ENCODE measurements around the gene PDLIM3.
A peak's percentile ranks its signal among the peaks of the same experiment; 100 is the strongest.
"Not testable (repeated sequence)": the region's sequence is repeated elsewhere in the genome, so short reads cannot be mapped to it uniquely, and the experiment has no call there.

Gene PDLIM3

DNA sequence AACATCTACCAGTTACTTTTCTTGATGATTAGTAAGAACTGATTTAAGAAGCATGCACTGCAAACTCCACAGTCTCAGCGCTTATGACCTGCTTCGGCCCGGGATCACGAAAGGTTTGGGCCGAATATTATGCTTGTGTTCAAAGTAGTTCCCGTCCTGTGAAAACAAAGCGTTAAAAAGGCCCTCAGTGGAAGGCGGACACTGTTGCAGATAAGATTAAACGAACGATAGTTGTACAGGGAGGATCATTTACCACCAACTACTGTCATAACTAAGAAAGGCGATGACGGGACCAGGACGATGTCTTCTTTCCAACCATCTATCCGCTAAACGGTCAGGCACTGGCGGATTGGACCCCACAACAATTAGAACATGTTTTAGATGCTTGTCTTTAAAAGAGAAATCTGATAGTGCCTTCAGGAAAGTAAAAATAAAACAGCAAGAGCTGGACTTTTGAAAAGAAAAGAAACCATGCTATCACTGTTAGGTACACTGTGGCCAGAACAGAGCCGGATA, 21.1 kb downstream of the PDLIM3 start:
- TF ChIP-seq POLR2AphosphoS5 (IDR thresholded peaks at IDR 0.05; ENCODE audit: low read depth, low read length) (no peak), TAF1 (IDR thresholded peaks at IDR 0.05; ENCODE audit: borderline replicate concordance, low read depth, low read length) (no peak), POLR2A (IDR thresholded peaks at IDR 0.05; ENCODE audit: low read depth, low read length) (no peak)
- DNase-seq (ENCODE audit: insufficient read length) (no peak), FAIRE-seq (no peak)

DNA sequence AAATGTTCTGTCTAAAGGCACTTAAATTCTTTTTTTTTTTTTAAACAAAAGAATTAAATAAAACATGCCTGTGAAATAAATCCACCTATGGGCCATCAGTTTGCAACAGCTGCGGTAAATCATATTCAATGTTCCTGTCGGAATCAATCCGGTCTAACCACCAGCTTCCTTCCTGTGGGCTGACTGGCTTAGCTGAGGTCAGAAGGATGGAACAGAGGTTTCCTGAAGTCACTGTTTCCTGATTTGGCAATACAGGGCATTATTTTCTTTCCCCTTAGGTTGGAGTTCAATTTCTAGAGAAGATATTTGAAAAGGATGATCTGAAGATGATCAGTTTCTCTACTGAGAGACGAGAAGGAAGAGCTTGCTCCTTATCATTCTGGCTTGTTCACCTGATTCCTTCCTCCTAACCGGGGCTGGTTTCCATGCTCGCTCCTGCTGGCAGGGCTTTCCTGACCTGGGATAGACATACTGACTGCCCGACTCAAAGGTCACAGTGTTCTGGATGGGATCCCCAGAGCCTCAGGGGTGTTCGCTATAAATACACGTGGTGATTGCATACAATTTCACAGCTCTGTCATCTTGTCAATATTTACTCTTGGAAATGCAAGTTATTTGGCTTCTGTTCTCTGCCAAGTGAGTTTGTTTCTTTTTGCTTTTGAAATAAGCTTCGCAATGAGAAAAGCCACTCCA, 21.7 kb downstream of the PDLIM3 start:
- TF ChIP-seq TAF1 (IDR thresholded peaks at IDR 0.05; ENCODE audit: borderline replicate concordance, low read depth, low read length) (no peak), POLR2AphosphoS5 (IDR thresholded peaks at IDR 0.05; ENCODE audit: low read depth, low read length) (no peak), POLR2A (IDR thresholded peaks at IDR 0.05; ENCODE audit: low read depth, low read length) (no peak)
- peak; percentile 76 for FAIRE-seq
- no peak for DNase-seq (ENCODE audit: insufficient read length)

DNA sequence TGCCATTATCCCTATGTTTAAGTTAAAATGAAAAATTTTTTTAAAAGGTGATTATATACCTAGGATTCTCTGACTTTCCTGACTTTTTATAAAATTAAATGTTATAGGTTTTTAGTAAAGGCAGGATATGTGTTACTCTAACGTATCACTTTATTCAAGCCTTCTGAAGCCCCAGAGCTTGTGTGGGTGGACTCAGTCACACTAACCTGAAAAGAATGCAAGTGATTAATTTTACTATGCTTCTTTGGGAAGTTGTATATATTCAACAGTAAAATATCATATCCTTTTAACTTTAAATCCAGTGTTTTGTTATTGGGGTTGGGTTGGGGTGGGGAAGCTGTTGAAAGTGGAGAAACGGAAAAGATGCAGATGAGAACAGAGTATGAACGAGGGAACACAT, 22.8 kb downstream of the PDLIM3 start:
- DNase-seq (ENCODE audit: insufficient read length): no peak
- TF ChIP-seq POLR2AphosphoS5 (IDR thresholded peaks at IDR 0.05; ENCODE audit: low read depth, low read length) (no peak), TAF1 (IDR thresholded peaks at IDR 0.05; ENCODE audit: borderline replicate concordance, low read depth, low read length) (no peak), POLR2A (IDR thresholded peaks at IDR 0.05; ENCODE audit: low read depth, low read length) (no peak)
- FAIRE-seq: no peak

DNA sequence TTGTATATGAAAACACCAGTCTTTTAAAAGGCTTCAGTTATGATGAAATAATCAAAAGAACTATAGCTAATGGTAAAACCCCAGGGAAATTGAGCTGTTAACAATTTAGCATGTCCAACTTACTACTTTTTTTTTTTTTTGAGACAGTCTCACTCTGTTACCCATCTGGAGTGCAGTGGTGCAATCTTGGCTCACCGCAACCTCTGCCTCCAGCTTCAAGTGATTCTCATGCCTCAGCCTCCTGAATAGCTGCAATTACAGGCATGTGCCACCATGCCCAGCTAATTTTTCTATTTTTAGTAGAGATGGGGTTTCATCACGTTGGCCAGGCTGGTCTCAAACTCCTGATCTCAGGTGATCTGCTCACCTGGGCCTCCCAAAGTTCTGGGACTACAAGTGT, 24.1 kb downstream of the PDLIM3 start:
- not testable (repeated sequence) for FAIRE-seq; DNase-seq (ENCODE audit: insufficient read length)

DNA sequence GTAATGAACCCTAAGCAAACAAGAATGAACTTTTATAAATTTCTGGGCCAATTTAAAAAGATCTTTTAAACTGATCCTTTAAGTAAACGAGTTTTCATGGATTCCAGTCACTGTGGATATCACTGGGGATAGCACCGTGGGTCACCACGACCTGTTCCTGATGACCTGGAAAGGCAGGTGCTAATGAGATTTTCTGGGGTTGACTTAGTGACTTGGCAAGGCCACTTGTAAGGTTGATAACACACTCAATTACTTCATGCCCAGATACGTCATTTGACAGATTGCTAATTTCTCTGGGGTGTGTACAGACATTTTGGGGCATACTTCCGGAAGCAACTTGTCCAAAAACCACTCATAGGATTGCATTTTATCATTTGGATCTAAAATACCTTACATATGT, 24.5 kb downstream of the PDLIM3 start:
- FAIRE-seq (no peak), DNase-seq (ENCODE audit: insufficient read length) (no peak)
- no peak for TF ChIP-seq POLR2AphosphoS5 (IDR thresholded peaks at IDR 0.05; ENCODE audit: low read depth, low read length)
- TF ChIP-seq TAF1 (IDR thresholded peaks at IDR 0.05; ENCODE audit: borderline replicate concordance, low read depth, low read length): no peak
- TF ChIP-seq POLR2A (IDR thresholded peaks at IDR 0.05; ENCODE audit: low read depth, low read length): no peak

DNA sequence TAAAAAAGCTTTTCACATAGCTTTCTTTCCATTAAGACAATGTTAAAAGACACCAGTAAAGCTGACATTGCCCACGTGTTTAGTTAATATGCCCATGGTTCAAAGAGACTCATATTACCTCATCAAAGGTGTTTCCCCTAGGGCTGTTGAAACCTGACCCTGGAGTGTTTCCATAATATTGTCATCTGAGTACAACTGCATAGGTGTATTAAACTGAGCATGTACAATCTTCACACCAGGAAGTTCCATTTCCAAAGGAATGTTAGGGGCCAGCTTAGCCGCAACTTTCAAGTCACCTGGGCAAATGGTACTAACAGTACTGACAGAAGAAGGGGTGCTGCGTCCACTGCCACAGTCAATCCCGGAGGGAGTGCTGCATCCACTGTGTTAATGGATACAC, 27.1 kb downstream of the PDLIM3 start:
- no peak for TF ChIP-seq POLR2A (IDR thresholded peaks at IDR 0.05; ENCODE audit: low read depth, low read length)
- no peak for TF ChIP-seq TAF1 (IDR thresholded peaks at IDR 0.05; ENCODE audit: borderline replicate concordance, low read depth, low read length)
- no peak for TF ChIP-seq POLR2AphosphoS5 (IDR thresholded peaks at IDR 0.05; ENCODE audit: low read depth, low read length)
- DNase-seq (ENCODE audit: insufficient read length): no peak
- peak; percentile 65 for FAIRE-seq

DNA sequence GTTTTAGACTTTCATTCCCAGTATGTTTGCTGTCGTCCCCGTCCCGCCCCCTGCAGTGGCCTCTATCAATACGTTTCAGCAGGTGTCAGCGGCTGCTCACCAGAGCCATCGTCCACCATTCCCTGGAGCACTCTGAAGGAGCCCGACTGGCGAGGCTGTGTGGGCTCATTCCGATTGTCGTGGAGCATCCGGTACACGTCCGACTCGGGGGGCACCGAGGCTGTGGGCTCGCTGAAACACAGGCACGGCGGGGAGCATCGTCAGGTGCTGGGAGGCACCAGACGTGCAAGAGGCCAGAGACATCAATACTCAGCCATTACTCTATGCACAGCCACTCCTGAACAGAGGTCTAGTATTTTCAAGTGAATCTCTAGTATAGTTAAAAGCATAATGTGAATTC, 28.9 kb downstream of the PDLIM3 start:
- no peak for FAIRE-seq
- DNase-seq (ENCODE audit: insufficient read length): no peak
- TF ChIP-seq TAF1 (IDR thresholded peaks at IDR 0.05; ENCODE audit: borderline replicate concordance, low read depth, low read length): no peak
- no peak for TF ChIP-seq POLR2A (IDR thresholded peaks at IDR 0.05; ENCODE audit: low read depth, low read length)
- TF ChIP-seq POLR2AphosphoS5 (IDR thresholded peaks at IDR 0.05; ENCODE audit: low read depth, low read length): no peak

DNA sequence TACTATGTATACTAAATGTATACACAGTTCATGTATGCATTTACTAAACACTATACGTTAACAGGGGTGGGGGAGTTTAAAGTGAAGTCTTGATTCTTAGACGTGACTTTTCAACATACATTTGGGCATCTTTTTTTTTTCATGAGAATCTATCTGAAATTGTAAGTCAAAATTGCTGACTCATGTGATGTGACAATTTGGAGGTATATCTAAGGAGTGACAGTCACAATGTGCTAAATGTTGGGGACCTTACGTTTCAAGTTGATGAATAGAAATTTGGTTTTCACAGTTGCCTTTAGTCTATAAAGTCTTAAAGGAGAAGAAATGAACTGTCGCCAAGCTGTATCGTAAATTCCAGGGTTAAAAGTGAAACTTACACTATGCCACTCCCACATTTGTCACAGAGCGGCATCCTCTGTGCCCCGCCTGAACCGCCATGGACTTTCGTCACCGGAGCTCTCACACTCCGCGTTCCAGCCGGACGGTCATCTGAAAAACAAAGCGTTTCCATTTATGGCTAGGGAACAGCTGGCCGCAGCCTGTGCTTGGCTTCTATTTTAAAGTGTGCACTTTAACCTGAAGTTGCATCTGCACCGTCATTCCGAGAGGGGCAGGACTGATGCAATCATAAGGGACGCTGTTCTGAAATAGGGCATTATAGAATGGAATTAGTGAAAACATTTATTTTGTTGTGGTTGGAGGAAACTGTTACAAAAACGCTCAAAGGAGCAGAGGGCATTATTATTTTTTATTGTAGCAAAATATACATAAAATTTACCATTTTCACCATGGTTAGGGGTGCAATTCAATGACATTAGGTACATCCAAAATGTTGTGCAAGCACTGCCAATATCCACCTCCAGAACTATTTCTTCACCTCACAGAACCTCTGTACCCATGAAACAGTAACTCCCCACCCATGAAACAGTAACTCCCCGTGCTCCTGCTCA, 30.9 kb downstream of the PDLIM3 start:
- TF ChIP-seq TAF1 (IDR thresholded peaks at IDR 0.05; ENCODE audit: borderline replicate concordance, low read depth, low read length) (no peak), POLR2A (IDR thresholded peaks at IDR 0.05; ENCODE audit: low read depth, low read length) (no peak), POLR2AphosphoS5 (IDR thresholded peaks at IDR 0.05; ENCODE audit: low read depth, low read length) (no peak)
- DNase-seq (ENCODE audit: insufficient read length) (no peak), FAIRE-seq (no peak)

DNA sequence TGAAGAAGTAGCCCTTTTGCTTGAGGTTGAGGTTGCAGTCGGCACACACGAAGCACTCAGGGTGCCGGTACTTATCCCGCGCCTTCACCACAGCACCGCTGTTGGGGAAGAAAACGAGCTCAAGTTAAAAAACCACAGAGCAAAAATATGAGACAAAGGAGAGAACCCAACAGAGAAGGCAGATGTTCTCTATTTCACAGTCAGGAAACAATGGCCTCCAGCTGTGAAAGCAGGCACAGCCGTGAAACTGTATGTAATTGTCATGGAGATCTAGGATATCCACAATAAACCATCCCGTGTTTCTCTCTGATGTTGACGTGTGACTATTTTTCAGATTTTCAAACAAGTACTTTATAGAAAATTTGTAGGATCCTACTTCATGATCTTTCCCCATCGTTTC, 32.9 kb downstream of the PDLIM3 start:
- TF ChIP-seq TAF1 (IDR thresholded peaks at IDR 0.05; ENCODE audit: borderline replicate concordance, low read depth, low read length): no peak
- TF ChIP-seq POLR2AphosphoS5 (IDR thresholded peaks at IDR 0.05; ENCODE audit: low read depth, low read length): no peak
- TF ChIP-seq POLR2A (IDR thresholded peaks at IDR 0.05; ENCODE audit: low read depth, low read length): no peak
- DNase-seq (ENCODE audit: insufficient read length): no peak
- FAIRE-seq: no peak

- DNase-seq (ENCODE audit: insufficient read length) (no peak), FAIRE-seq (no peak)
- TF ChIP-seq POLR2AphosphoS5 (IDR thresholded peaks at IDR 0.05; ENCODE audit: low read depth, low read length) (no peak), POLR2A (IDR thresholded peaks at IDR 0.05; ENCODE audit: low read depth, low read length) (no peak), TAF1 (IDR thresholded peaks at IDR 0.05; ENCODE audit: borderline replicate concordance, low read depth, low read length) (no peak)
Measured at GRCh38 chr4:185500576-185500975, 34.7 kb downstream of the PDLIM3 start.

DNA sequence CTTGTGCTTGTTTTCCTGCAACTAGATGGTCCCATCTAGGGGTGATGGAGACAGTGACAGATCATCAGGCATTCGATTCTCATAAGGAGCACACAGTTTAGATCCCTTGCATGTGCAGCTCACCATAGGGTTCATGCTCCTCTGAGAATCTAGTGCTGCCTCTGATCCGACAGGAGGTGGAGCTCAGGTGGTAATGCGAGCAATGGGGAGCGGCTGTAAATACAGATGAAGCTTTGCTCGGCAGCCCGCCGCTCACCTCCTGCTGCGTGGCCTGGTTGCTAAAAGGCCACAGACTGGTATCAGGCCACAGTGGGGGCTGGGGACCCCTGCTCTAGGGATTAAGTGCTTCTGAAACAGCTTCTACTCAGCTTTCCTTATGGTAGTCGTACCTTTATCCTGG, 35.3 kb downstream of the PDLIM3 start:
- no peak for FAIRE-seq
- no peak for TF ChIP-seq TAF1 (IDR thresholded peaks at IDR 0.05; ENCODE audit: borderline replicate concordance, low read depth, low read length)
- no peak for TF ChIP-seq POLR2AphosphoS5 (IDR thresholded peaks at IDR 0.05; ENCODE audit: low read depth, low read length)
- DNase-seq (ENCODE audit: insufficient read length): no peak

- TF ChIP-seq POLR2AphosphoS5 (IDR thresholded peaks at IDR 0.05; ENCODE audit: low read depth, low read length): no peak
- TF ChIP-seq TAF1 (IDR thresholded peaks at IDR 0.05; ENCODE audit: borderline replicate concordance, low read depth, low read length): no peak
- TF ChIP-seq POLR2A (IDR thresholded peaks at IDR 0.05; ENCODE audit: low read depth, low read length): no peak
- no peak for DNase-seq (ENCODE audit: insufficient read length)
- FAIRE-seq: no peak
Measured at GRCh38 chr4:185488650-185489049, 46.7 kb downstream of the PDLIM3 start.

Measured in GM12892 (cell line).